Kidney epithelial cell (primary cell): Measurements from ENCODE around the gene CARD19. TPM values are rescaled to one million over a fixed set of nuclear protein-coding genes. Genes with fewer than 3 reads are reported as not detected.

Experiments
- DNase-seq: peaks from one replicate; pipeline ENCODE4 v3.0.0-alpha.2; 2010; ENCODE audit warnings: low read depth
- H3K27me3 ChIP-seq: 2 replicates; pipeline ENCODE4 v1.6.0; 2011; ENCODE audit warnings: low read length; ENCODE audit not compliant: control insufficient read depth, insufficient read depth
- H3K36me3 ChIP-seq: 2 replicates; pipeline ENCODE4 v1.5.1; 2011; ENCODE audit warnings: low read length; ENCODE audit not compliant: control insufficient read depth, insufficient read depth
- H3K4me3 ChIP-seq: 2 replicates; pipeline ENCODE4 v1.5.1; 2011; ENCODE audit warnings: low read depth, mild to moderate bottlenecking, control low read depth, low read length
- total RNA-seq: library from RNA; depleted of rRNA; stranded (reverse); fragments of >200 nt; gene quantifications from 2 replicates; pipeline ENCODE4 v1.2.3, GENCODE V29; 2015
- TF ChIP-seq, protein P1 (sequence below): IDR thresholded peaks from 2 replicates; pipeline ENCODE4 v1.5.1; 2011; ENCODE audit warnings: mild to moderate bottlenecking, moderate library complexity, low read length, control low read depth, inconsistent platforms; ENCODE audit not compliant: insufficient read depth, poor library complexity, severe bottlenecking

The CARD19 gene
- total RNA-seq, 1 donor from 2014 or later = 32.6 TPM

- no peaks in the 10 kb centered on the region for H3K36me3 ChIP-seq
- TF ChIP-seq, protein P1, sequence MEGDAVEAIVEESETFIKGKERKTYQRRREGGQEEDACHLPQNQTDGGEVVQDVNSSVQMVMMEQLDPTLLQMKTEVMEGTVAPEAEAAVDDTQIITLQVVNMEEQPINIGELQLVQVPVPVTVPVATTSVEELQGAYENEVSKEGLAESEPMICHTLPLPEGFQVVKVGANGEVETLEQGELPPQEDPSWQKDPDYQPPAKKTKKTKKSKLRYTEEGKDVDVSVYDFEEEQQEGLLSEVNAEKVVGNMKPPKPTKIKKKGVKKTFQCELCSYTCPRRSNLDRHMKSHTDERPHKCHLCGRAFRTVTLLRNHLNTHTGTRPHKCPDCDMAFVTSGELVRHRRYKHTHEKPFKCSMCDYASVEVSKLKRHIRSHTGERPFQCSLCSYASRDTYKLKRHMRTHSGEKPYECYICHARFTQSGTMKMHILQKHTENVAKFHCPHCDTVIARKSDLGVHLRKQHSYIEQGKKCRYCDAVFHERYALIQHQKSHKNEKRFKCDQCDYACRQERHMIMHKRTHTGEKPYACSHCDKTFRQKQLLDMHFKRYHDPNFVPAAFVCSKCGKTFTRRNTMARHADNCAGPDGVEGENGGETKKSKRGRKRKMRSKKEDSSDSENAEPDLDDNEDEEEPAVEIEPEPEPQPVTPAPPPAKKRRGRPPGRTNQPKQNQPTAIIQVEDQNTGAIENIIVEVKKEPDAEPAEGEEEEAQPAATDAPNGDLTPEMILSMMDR = no peak
- H3K27me3 ChIP-seq = no peaks in the 10 kb centered on the region
- no peak overlapping the region for H3K4me3 ChIP-seq
- no peak for DNase-seq
Measured at GRCh38 chr9:93128011-93128714, 32.1 kb downstream of the CARD19 start.

DNA sequence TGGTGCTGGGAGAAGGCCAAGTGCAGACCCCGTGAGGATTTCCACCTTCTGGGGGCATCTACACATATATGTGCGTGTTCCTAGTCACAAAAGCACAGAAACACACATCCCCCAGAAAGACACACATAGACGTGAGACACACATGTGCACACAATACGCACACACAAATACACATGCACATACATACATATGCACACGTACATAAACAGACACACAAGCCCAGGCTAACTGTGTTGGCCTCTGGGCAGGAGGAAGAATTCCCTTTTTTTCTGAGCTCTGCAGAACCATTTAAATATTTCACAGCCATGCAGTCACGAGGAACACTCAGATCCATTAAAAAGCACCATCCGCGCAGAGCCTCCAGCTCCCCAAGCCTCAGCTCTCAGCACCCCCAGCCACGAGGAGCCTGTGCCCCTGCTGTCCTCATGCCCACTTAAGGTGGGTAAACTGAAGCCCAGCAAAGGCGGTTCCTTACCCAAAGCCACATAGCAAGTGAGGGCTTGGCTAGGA lies 32.8 kb downstream of the CARD19 start:
- no peak for DNase-seq
- TF ChIP-seq, protein P1 = no peak
- Histone ChIP-seq H3K4me3 (no peak overlapping the region), H3K27me3 (no peaks in the 10 kb centered on the region), H3K36me3 (no peaks in the 10 kb centered on the region)

DNA sequence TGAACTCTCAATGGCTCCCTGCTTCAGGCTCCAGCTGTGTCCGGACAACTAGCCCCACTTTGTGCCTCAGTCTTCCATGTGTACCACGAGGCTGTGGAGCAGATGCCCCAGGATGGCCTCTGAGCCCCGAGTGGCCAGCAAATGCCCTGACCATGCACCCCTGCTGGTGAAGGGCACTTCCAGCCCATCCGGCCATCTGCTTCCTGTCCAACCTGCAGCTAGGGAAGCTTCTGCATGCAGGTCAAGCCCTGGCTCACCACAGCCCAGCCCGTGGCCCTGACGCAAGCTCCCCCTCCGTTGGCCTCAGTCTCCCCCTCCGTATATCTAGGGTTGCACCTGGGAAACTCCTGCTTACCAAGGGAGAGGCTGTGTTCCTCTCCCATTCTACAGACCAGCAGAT lies 33.3 kb downstream of the CARD19 start:
- DNase-seq = no peak
- no peaks in the 10 kb centered on the region for H3K36me3 ChIP-seq
- H3K4me3 ChIP-seq = no peak overlapping the region
- TF ChIP-seq, protein P1 = no peak
- no peaks in the 10 kb centered on the region for H3K27me3 ChIP-seq

GRCh38 chr9:93129691-93130500 lies 33.9 kb downstream of the CARD19 start:
- Histone ChIP-seq H3K27me3 (no peaks in the 10 kb centered on the region), H3K36me3 (no peaks in the 10 kb centered on the region), H3K4me3 (no peak overlapping the region)
- TF ChIP-seq, protein P1 = no peak
- DNase-seq = no peak

DNA sequence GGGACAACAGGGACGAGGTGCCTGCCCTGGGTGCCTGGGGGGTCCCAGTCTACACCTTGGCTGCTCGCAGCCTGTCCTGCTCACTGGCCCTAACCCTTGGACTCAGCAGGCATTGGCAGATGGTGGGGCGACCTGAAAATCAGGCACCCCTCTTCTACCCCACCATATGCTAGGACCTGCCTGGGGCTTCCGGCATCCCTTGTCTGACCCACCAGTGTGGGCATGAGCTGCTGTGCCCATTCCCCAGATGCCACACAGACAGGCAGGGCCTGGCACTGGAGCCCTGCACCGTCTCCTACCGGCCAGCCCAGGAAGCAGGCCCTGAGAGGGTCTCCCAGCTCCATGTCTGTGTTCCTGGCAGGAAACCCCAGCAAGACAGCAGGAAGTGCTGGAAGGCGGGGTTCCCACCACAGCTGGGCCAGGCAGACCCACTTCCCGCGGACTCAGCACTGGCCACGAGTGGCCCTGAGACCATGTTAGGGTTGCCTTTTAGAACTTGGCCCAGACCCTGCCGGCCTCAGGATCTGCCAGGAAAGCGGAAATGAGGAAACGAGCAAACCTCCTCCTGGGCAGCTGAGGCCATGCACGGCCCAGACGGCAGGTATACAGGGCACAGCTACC lies 35.0 kb downstream of the CARD19 start:
- TF ChIP-seq, protein P1 = no peak
- no peaks in the 10 kb centered on the region for H3K36me3 ChIP-seq
- H3K27me3 ChIP-seq = no peaks in the 10 kb centered on the region
- no peak for DNase-seq
- H3K4me3 ChIP-seq = no peak overlapping the region
